ENCODE measurements around the gene FILIP1.

Gene FILIP1

DNA sequence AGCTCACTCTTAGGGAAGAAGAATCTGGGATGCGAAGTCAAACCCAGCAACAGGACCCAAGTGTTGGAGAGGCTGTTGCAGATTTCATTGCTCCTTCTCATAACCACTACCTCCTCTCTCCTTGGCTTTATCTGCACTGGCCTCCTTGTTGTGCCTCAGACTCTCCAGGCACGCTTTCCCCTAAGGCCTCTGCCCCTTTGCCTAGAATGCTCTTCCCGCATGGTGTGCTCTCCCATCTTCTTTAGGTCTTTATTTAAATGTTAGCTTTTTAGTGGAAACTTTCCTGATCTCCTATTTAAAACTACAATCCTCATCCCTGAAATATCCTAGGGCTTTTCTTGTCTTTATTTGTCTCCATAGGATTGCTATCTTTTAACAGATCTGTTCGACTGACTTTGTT lies 114.1 kb downstream of the FILIP1 start:
- DNase-seq (ENCODE audit: low spot score) = no peak

DNA sequence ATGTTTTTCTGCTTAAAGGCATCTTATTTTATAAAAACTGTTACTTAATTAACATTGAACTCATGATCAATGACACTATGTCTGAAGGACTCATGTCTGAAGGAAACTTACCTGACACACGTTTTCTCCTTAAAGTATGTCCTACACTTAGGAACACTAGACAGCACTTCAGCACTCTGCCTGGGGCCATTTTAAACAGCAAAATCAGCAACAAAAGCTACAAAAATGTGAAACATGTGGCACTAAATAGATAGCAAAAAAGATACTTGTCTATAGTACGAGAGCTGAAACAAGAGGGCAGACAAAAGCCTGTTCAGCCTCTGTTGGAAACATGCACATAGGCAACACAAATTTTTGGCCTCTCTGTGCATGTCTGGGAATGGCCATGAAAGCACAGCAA lies 115.5 kb downstream of the FILIP1 start:
- DNase-seq (ENCODE audit: low spot score) = no peak

DNA sequence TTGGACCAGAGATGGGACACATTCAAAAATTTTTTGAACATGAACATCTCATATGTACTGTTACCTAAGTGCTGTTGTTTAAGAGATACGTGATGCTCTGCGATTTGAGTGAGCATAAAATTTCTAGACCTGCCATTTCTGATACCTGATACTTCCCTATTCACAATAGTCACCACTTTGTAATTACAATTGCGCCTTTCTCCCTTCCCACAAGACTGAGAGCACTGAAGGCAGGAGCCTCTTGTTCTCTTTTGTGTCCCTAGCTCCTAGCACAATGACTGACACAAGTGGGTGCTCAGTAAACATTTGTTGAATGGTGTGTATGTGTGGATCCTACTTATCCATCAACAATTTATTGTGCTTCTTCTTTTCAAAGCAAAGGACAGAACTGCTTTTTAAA lies 116.2 kb downstream of the FILIP1 start:
- peak; percentile 30 for DNase-seq (ENCODE audit: low spot score)

DNA sequence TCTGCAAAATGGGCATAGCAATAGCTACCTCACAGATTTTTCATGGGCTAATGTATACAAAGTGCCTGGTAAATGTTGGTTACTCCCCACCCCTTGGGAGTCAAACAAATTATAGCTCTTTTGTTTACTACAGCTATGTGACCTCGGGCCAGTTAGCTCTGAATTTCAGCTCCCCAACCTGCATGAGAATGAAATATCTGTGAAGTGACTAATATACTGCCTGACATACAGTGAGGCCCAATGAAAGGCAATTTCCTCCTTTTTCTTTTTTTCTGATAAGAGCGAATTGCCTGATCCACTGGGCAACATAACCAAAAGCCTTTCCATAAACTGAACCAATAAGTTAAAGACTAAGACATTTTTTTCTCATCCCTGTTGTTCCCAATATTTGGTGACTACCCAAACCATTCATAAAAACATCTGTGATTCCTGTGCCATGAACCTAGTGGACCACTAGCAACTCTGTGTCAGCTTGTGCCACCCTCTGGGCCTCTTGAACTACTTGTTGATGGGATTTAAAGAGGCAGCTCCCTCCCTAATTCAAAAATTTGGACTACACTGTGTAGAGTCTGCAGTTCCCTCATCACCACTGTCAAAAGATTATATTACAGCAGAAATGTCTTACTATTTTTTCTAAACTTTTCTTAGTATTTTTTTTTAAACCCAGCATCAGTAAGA lies 117.1 kb downstream of the FILIP1 start:
- DNase-seq (ENCODE audit: low spot score) = no peak

DNA sequence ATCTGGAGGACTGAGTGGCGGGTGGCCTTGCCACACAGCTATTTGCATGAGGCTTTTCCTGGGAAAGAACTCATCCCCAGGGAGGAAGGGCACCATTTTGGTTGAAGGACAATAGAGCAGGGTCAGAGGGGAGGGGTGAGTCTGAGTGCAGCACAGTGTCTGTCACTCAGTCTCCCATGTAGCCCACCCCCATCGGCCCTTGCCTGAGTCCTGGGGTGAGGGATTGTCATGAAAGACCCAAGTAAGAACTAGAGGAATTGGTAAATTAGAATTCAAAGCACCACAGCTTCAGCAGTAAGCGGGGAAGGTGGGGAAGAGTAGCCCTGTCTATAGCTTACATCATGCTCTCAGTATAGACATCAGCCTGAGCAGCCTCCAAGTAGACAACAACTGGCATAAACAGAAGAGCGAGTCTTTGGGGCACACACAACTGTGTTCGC lies 118.6 kb downstream of the FILIP1 start:
- DNase-seq (ENCODE audit: low spot score) = peak; percentile 52

DNA sequence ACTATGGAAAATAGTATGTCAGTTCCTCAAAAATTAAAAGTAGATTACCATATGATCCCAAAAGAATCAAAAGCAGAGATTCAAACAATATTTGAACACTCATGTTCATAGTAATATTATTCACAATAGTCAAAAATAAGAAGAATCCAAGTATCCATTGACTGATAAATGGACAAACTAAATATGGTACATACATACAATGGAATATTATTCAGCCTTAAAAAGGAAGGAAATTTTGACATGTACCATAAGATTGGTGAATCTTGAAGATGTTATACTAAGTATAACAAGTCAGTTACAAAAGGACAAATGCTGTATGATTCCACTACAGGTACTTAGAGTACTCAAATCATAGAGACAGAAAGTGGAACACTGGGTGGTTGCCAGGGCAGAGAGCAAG lies 120.7 kb downstream of the FILIP1 start:
- no peak for DNase-seq (ENCODE audit: low spot score)

DNA sequence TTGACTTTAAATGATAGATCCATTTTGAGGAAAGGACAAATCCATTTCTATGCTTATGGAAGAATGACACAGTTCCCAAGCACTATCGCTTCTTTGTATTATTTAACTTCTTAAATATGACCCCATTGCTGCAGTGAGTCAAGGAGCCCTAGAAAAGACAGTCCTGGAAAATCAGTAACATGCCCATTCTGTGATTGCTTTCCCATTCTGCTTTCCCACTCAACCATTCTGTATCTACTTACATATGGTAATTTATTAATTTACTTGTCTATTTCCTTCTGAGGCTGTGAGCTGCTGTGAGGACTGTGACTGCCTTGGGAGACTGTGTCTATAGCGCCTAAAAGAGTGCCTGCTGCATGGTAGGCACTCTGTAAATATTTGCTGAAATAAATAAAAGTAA lies 123.6 kb downstream of the FILIP1 start:
- DNase-seq (ENCODE audit: low spot score) = no peak

DNA sequence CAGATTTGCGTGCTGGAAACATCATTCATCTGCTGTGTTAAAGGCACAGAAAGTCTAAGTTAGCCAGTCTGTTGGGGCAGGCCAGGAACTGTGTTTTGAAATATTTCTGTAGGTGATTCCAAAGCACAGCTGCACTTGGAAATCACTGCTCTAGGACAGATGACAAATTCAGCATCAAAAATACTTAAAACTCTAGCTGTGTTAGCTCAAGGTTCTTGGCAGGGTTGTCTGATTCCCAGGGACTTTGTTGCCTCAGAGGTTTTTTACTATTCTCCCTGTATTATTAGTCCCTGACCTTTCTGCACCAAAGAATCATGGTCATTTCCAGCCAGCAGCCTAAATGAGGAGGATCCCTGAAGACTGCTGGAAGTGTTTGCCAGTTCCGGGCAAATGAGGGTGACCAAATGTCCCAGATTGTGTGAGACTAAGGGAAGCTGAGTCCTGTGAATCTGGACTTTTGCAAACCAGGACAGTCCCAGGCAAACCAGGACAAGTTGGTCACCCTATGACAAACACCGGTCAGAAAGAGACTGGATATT lies 124.7 kb downstream of the FILIP1 start:
- DNase-seq (ENCODE audit: low spot score) = no peak

DNA sequence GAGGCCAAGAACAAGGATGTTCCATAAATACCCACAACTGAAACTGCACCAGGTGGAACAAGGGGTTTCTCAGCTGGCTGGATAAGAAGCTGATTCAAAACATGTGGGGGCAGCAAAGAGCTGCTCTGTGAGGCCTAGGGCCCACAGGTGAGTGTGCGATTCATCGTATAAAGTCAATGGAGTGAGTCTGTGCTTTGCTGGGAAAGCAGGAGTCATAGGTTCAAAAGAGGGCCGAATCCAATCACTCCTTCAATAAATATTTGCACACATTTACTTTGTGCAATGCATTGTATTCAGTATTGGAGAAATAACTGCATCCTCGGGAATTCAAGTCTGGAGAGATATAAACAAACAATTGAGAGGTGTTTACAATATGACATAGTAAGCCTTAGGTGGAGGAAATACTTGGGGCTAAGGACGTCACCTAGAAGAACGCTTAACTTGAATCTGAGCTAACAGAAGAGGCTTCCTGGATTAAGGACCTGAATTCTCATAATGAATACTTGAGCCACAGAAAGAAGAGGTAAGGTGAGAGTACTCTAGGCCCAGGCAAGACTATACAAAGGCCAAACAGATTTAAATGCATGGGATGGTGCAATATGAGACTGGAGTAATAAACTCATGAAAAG lies 125.3 kb downstream of the FILIP1 start:
- DNase-seq (ENCODE audit: low spot score) = peak; percentile 78

DNA sequence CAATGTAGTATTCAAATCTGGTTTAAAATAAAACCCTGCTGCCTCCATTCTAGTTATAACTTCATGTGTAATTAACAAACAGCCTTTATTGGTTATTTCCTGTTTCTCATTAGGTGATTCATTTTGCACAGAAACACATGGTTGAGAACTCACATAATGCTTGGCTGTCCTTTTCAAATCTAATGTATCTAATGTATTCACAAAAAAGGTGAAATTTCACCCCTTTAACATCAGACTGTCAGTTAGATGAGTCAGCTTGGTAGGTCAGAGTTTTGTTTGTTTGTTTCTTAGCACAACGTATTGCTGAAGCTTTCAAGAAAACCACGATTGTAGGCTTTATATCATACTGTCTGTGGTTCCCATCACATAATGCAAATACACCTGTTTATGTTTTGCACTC lies 130.3 kb downstream of the FILIP1 start:
- DNase-seq (ENCODE audit: low spot score) = no peak

DNA sequence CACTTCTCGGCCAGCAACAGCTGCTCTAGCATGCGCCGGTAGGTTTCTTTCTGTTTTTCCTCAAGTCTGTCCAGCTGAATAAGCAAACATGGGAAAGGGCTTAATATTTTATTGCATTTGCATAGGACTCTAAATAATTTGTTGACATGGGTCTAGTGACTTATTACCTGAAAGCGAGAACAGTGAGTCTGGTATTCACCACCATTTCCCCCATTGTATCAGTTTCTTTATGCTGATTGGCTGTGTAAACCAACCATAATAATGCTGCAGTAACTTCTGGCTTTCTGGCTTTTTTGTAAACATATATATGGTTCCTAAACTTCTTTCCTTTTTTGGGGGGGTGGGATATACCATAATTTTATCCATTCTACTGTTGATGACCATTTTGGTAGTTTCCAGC lies 140.0 kb downstream of the FILIP1 start:
- DNase-seq (ENCODE audit: low spot score) = no peak

DNA sequence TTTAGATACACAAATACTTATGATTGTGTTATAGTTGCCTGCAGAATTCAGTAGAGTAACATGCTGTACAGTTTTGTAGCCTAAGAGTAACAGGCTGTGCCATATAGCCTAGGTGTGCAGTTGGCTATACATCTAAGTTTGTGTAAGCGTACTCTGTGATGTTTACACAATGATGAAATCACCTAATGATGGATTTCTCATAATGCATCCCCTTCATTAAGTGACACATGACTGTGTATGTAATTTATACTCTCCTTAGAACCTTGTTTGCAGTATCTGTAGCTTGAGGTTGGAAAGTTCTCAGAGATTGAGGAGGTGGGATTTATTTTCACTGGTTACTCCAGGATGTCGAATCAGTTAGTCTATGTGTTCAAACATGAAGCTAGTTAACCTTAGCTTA lies 142.0 kb downstream of the FILIP1 start:
- no peak for DNase-seq (ENCODE audit: low spot score)

DNA sequence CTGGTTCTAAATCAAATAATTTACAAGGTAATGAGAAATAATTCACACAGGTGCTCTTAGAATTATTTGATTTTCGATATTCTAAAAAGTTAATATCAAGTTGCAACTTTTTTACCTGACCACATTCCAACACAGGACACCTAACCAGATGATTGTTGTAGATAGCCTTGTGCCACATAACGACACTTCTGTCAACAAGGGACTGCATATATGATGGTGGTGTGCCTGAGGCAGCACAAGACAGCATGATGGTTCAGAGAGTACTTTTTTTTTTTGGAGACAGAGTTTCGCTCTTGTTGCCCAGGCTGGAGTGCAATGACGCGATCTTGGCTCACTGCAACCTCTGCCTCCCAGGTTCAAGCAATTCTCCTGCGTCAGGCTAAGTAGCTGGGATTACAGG lies 142.8 kb downstream of the FILIP1 start:
- DNase-seq (ENCODE audit: low spot score) = no peak

DNA sequence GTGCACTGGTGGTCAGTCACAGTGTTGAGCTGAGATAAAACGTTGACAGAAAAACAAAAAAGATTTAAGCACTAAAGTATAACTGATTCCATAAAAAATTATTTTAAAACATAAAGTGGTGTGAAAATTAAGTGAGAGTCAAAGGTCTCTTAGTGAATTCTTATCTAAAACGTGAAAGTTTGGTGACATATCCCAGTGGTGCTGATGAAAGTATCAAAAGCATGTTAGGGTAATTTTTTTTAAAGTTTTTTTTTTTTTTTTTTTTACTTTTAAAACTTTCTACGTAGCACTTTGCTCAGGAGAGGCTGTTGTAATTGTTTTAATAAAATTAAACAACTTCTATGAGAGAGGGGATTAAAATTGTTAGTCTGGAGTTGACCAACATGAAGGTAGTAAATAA lies 143.4 kb downstream of the FILIP1 start:
- DNase-seq (ENCODE audit: low spot score) = no peak

DNA sequence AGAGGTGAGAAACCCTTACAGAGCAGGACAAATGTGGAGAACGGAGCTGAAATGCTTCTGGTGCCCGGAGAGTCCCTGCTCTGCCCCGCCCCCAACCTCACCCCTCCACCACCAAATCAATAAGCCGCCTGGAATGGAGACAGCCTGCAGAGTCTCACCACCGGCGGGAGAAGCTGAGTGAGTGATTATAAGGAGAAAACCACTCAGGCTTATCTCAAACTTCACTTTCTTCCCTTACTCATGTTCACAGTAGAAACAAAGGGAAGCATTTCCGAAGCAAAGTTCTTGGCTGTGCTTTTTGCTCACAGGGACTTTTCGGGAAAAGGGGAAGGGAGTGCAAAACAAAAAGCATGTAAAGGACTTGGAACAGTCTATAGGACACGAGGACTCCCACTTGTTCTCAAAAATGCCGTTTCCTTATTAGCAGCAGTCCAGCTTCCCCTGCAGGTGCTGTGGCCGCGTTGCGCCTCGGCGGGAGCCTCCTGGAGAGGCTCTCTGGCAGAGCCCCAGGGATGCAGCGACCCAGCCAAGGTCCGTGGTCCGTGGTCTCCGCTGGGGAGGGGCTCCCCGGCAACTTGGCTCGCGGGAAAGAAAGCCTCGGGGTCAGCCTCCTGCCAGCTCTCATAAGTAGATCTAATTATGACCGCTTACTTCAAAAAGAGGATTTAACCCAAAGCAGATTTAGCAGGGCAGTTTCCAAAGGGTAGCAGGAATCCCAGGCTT lies 144.2 kb downstream of the FILIP1 start:
- DNase-seq (ENCODE audit: low spot score) = peak; percentile 67

DNA sequence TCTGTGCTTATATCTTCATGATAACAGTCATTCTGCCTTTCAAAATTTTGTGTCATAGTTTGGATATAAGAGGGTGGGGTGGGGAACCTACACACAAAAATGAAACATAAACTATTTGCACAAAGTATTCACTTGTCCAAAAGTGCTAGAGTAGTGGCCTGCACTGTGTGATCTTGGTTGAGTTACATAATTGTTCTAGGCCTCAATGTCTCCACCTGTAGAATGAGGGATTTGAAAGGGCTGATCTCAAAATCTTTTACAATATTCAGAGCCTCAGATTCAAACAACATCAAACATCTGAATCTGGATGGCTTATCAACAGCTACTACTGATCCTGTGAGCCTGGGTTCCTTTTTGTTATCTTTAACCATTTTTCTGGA lies 144.7 kb downstream of the FILIP1 start:
- DNase-seq (ENCODE audit: low spot score) = no peak

DNA sequence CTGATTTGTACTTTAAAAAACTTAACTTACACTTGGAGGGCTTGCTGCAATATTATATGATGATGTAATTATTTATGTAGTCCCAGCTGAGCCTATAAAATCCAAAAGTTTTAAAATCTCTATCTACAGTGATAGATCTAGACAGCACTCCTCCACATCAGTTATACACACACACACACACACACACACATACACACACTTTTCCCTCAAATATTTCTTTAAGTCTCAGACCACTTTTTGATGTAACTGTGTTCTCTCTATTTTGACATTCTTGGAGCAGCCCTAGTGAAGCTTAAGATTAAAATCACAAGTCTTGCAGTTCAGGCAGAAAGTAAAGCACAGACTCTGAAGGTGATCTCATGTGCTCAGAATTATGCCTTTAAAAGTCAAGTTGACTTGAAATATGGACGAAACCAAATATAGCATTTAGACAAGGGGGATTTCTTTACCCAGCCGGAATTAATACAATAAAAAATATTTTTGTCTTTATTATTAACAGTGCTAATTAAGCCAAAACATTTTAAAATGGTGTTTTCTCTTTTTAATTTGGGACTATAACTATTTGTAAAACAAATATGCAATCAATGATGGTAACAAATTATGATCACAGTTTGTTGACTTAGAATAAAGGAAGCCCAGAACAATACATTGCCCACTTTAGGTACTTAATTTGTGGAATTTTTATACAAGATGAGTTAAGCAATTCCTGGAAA lies 145.5 kb downstream of the FILIP1 start:
- no peak for DNase-seq (ENCODE audit: low spot score)

DNA sequence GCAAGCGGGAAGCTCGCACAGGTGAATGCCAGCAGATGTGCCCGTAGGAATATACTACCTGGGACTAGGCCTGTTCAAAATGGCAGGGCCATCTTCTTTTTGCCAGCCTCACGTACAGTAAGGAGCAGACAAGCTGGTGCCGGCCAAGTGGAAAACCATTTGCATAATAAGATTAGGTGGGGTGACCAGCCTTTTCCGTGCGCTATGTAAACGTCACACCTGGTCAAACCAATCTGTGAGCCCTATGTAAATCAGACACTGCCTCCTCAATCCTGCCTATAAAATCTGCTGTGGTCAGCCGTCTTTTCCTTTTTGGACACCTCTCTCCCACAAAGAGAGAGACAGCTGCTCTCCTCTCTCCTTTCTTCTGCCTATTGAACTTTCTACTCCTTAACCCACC lies 148.2 kb downstream of the FILIP1 start:
- DNase-seq (ENCODE audit: low spot score) = no peak

DNA sequence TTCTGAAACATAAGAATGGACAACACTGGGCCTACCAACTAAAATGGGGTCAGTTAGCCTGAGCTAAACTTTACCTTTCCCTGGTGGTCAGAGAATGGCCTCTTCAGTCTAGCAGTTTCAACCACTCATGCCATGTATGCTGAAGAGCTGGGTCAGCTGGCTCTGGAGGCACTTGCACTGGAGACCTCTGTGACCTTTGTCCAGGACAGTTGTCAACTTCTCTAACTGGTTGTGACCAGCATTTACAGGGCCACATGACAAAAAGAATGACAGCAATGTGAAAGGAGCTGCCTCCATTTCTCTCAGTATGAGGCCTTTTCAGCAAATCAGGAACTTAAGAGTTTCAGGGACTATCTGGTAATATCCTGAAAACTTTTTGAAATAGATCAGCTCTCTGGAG lies 149.1 kb downstream of the FILIP1 start:
- no peak for DNase-seq (ENCODE audit: low spot score)

DNA sequence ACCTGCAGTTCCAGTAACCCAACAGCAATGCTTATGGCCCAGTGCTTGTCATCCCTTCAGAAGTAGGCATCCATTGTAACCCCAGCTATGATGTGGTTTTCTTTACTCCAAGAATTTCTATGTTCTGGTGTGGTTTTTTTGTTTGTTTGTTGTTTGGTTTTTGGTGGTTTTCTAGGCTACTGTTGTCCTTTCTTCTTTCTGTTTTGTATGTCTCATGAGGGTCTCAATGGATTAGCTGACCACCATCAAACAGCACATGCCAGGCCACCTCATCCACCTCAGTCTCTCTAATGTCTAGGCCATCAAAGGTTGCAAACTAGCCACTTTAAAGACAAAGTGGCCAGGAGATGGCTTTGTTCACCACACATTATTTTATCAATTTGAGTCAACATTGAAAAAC lies 149.6 kb downstream of the FILIP1 start:
- no peak for DNase-seq (ENCODE audit: low spot score)

DNA sequence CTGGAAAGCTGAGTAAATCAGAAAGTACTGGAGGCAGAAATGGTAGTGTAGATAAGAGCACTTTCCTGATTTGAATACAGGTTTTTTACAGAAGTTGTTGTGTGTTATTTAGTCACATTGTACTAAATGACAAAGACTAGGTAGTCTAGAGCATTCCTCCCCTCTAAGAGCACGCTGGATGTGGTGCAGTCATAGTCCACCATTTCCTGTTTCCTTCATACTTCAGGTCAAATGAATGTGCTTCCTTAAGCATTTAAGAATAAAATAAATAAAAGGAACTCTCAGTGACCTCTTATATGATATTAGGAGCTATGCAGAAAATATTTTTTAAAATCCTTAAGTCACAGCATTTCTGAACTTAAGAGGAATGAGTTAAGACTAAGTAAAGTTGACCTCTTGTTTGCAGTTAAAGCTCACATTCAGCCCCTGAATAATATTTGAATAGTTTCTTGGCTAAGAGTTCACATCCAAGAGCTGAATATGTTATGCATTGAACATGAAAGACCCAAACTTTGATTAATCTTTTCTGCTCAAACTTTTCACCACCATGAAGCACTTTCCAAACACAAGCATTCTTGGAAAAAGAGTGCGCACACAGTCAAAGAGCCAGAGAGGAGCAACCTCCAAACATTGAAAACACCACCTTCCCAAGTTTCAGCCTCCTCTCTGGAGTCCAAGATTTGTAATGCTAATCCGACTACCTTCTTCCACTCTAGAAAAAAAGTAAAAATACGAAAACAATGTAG lies 155.6 kb downstream of the FILIP1 start:
- DNase-seq (ENCODE audit: low spot score) = no peak
